ENCODE data around the gene COIL.
"Not testable (repeated sequence)": the region's sequence is repeated elsewhere in the genome, so short reads cannot be mapped to it uniquely, and the experiment has no call there.

The COIL gene

DNA sequence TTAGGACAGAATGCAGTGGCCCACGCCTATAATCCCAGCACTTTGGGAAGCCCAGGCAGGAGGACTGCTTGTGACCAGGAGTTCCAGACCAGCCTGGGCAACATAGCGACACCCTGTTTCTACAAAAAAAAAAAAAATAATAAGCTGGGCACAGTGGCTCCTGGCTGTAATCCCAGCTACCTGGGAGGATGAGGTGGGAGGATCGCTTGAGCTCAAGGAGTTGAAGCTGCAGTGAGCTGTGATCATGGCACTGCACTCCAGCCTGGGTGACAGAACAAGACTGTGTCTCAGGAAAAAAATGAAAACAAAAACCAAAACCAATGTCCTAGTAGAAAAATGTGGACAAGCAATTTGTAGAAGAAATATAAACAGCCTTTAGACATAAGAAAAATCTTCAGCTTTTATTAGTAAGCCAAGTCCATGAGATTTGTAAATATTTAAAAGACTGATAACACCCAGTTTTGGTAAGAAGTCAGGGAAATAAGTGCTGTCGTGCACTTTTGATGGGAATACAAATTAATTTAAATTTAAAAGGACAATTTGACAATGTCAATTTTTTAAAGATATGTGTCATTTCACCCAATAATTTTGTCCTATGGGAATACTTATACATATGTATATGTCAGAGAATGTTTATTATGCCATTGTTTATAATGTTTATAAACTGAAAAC, 28.2 kb upstream of the COIL start:
- in situ Hi-C loops (cut with MboI; ENCODE audit: low pct_unique_long_range_greater_than_20kb, low sequenced_read_pairs, unreplicated experiment), result no loop called here
- no peak for DNase-seq (ENCODE audit: low spot score)
- TF ChIP-seq, protein P1, sequence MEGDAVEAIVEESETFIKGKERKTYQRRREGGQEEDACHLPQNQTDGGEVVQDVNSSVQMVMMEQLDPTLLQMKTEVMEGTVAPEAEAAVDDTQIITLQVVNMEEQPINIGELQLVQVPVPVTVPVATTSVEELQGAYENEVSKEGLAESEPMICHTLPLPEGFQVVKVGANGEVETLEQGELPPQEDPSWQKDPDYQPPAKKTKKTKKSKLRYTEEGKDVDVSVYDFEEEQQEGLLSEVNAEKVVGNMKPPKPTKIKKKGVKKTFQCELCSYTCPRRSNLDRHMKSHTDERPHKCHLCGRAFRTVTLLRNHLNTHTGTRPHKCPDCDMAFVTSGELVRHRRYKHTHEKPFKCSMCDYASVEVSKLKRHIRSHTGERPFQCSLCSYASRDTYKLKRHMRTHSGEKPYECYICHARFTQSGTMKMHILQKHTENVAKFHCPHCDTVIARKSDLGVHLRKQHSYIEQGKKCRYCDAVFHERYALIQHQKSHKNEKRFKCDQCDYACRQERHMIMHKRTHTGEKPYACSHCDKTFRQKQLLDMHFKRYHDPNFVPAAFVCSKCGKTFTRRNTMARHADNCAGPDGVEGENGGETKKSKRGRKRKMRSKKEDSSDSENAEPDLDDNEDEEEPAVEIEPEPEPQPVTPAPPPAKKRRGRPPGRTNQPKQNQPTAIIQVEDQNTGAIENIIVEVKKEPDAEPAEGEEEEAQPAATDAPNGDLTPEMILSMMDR (IDR thresholded peaks at IDR 0.05; ENCODE audit: extremely low read depth, insufficient read depth, missing control alignments), result no peak

DNA sequence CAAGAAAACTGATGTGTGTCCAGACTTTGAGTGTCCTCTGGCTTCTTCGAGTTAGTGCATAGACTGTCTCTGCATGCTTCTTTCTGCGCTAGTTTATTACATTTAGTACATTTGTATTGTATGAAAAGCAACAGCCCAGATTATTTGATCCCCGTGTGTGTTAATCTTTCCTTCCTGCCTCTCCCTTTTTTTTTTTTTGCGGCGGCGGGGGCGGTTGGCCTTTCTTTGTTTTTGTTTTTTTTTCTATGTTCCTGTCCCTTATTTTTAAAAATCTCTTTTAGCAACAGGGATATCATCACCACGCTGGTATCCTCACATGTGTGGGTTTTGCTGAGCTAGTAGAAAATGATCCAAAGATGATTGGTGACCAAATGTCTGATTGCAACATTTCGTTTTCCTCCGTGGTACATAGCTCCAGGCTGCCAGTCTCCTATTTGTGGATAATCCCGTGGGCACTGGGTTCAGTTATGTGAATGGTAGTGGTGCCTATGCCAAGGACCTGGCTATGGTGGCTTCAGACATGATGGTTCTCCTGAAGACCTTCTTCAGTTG, 26.5 kb upstream of the COIL start:
- DNase-seq (ENCODE audit: low spot score), result no peak
- in situ Hi-C loops (cut with MboI; ENCODE audit: low pct_unique_long_range_greater_than_20kb, low sequenced_read_pairs, unreplicated experiment), result no loop called here
- TF ChIP-seq, protein P1 (IDR thresholded peaks at IDR 0.05; ENCODE audit: extremely low read depth, insufficient read depth, missing control alignments), result no peak

DNA sequence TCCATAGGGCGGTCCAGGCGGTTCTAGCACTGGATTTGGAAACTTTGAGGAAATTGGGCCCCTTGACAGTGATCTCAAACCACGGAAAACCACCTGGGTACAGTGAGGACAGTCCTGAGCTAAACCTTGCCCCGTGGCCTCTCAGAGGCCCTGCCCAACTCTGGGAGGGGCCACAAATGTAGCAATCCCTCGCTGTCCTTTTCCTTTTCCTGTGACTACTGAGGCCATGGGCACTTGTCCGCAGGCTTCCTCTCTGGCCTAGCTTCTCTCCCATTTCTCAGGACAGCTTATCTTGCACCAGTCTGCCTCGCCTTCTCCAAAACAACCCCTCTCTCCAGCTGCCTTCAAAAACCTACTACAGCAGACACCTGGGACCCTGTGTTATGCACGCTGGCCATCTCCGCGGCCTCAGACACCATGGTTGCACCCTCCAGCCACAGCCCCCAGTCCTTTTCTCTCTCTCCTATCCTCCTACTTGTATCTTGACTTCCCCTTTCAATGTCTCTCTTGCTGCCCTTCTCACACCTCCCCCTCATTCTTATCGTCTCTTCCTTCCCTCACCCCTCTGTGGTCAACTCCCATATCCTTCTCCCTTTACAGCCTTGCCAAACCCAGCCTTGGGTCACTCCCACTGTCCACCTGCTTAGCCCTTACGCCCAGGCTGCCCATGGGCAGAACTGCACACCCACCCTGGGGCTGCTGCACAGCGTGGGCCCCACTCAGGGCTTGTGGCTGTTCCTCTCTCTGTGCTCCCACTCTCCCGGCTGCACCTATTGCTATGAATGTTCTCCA, 24.7 kb upstream of the COIL start:
- no peak for DNase-seq (ENCODE audit: low spot score)
- TF ChIP-seq, protein P1 (IDR thresholded peaks at IDR 0.05; ENCODE audit: extremely low read depth, insufficient read depth, missing control alignments), result no peak
- in situ Hi-C loops (cut with MboI; ENCODE audit: low pct_unique_long_range_greater_than_20kb, low sequenced_read_pairs, unreplicated experiment), result no loop called here

DNA sequence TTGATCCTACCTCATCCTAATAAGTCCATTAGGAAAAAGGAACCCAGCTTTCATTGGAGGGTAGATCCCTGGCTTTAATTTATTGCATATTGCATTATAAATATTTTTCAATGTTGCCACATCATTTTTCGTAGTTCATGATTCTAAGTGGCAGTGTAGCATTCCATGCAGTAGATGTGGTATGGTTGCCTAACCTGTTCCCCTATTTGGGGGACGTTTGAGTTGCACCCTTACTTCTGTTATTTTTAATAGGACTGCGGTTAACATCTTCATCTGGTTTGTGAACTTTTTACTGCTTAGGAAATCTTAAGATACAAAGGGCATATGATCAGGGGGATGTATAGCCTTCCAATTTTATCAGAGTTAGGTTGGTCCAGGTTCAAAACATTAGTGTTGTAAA, 22.5 kb upstream of the COIL start:
- in situ Hi-C loops (cut with MboI; ENCODE audit: low pct_unique_long_range_greater_than_20kb, low sequenced_read_pairs, unreplicated experiment), result no loop called here
- no peak for DNase-seq (ENCODE audit: low spot score)
- TF ChIP-seq, protein P1 (IDR thresholded peaks at IDR 0.05; ENCODE audit: extremely low read depth, insufficient read depth, missing control alignments), result no peak

DNA sequence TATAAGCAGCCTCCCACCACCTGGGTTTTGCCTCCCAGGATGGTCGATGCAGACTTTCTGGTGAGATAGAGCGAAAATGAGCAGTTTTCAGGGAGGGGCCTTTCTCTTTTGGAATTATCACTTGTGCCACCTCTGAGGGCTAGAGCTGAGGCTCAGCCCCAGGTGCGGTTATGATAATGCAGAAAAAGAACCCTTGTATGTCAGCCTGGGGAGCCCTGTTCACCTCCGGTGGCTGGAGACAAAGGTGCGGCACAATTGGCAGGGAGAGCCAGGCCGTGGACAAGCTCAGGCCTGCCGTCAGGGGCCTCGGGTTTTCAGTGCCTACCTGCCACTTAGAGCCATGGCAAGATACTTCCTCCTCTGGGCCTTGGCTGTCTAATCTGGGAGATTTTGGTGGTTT, 21.5 kb upstream of the COIL start:
- DNase-seq (ENCODE audit: low spot score), result no peak
- in situ Hi-C loops (cut with MboI; ENCODE audit: low pct_unique_long_range_greater_than_20kb, low sequenced_read_pairs, unreplicated experiment), result no loop called here
- TF ChIP-seq, protein P1 (IDR thresholded peaks at IDR 0.05; ENCODE audit: extremely low read depth, insufficient read depth, missing control alignments), result no peak

DNA sequence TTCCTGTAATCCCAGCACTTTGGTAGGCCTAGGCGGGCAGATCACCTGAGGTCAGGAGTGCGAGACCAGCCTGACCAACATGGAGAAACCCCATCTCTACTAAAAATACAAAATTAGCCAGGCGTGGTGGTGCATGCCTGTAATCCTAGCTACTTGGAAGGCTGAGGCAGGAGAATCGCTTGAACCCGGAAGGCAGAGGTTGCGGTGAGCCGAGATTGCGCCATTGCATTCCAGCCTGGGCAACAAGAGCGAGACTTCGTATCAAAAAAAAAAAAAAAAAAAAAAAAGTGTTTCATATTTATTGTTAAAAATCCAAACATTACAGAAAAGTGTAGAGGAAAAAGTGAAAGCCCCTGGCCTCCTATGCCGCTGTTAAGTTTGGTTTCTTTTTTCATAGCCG, 19.7 kb upstream of the COIL start:
- in situ Hi-C loops (cut with MboI; ENCODE audit: low pct_unique_long_range_greater_than_20kb, low sequenced_read_pairs, unreplicated experiment); DNase-seq (ENCODE audit: low spot score): not testable (repeated sequence)

DNA sequence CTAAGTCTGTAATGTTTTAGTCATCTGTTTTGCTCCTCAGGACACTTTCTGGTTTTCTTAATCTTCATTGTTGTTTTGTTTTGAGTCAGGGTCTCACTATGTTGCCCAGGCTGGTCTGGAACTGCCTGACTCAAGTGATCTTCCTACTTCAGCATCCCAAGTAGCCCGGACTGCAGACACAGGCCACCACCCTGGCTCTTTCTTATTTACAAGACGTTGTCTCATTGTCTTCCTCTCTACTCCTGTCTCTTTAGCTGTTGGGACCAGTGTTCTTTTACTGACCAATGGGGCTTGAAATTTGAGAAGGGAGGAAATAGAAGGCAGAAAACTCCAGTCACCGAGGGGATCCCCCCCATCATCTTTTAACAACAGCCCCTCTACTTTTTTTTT, 18.2 kb upstream of the COIL start:
- TF ChIP-seq, protein P1 (IDR thresholded peaks at IDR 0.05; ENCODE audit: extremely low read depth, insufficient read depth, missing control alignments), result no peak
- in situ Hi-C loops (cut with MboI; ENCODE audit: low pct_unique_long_range_greater_than_20kb, low sequenced_read_pairs, unreplicated experiment), result no loop called here
- DNase-seq (ENCODE audit: low spot score), result peak; percentile 59
